GM12892 (cell line): ENCODE data around the gene CLDN14.

Source experiments
- DNase-seq: peaks from one replicate; pipeline ENCODE4 v3.0.0; 2011; ENCODE audit not compliant: insufficient read length
- FAIRE-seq: peaks from 2 replicates; lab custom pipeline; 2011; peaks lifted over from hg19 to GRCh38; lab: Jason Lieb, UNC
- POLR2A ChIP-seq: IDR thresholded peaks from 2 replicates; pipeline ENCODE4 v1.6.1; 2011; ENCODE audit warnings: low read depth, low read length, control low read depth
- POLR2AphosphoS5 ChIP-seq: IDR thresholded peaks from 2 replicates; pipeline ENCODE4 v1.6.1; 2011; ENCODE audit warnings: low read depth, low read length, control low read depth
- TAF1 ChIP-seq: IDR thresholded peaks from 2 replicates; pipeline ENCODE4 v1.6.1; 2011; ENCODE audit warnings: low read depth, mild to moderate bottlenecking, control low read depth, low read length, borderline replicate concordance

CLDN14 gene

GRCh38 chr21:36422279-36423098, 57.4 kb downstream of the CLDN14 start:
- FAIRE-seq: no peak
- no peak for TF ChIP-seq POLR2AphosphoS5
- TF ChIP-seq TAF1: no peak
- no peak for TF ChIP-seq POLR2A
- DNase-seq: peak; percentile 66

GRCh38 chr21:36420571-36421339, 59.2 kb downstream of the CLDN14 start:
- no peak for FAIRE-seq
- no peak for DNase-seq
- no peak for TF ChIP-seq TAF1
- no peak for TF ChIP-seq POLR2A
- no peak for TF ChIP-seq POLR2AphosphoS5

GRCh38 chr21:36419996-36420395, 59.9 kb downstream of the CLDN14 start:
- peak; percentile 90 for FAIRE-seq
- peak; percentile 73 for DNase-seq
- TF ChIP-seq TAF1 (no peak), POLR2A (no peak), POLR2AphosphoS5 (no peak)

- TF ChIP-seq TAF1 (no peak), POLR2AphosphoS5 (no peak), POLR2A (no peak)
- DNase-seq (no peak), FAIRE-seq (no peak)
These were observed 60.7 kb downstream of the CLDN14 start for GRCh38 chr21:36419241-36419640.

- DNase-seq (no peak), FAIRE-seq (no peak)
- TF ChIP-seq TAF1 (no peak), POLR2AphosphoS5 (no peak), POLR2A (no peak)
These were observed 64.5 kb downstream of the CLDN14 start for GRCh38 chr21:36415375-36415774.

- FAIRE-seq: no peak
These were observed 67.0 kb downstream of the CLDN14 start for GRCh38 chr21:36412916-36413315.

GRCh38 chr21:36411301-36411700, 68.6 kb downstream of the CLDN14 start:
- no peak for FAIRE-seq
- TF ChIP-seq POLR2AphosphoS5 (no peak), TAF1 (no peak), POLR2A (no peak)
- no peak for DNase-seq

More at GRCh38 chr21:36412916-36413315, 67.0 kb downstream of the CLDN14 start:
- DNase-seq: no peak
- TF ChIP-seq POLR2AphosphoS5 (no peak), TAF1 (no peak)
